GM19240 (cell line): ENCODE results near the gene RAB10.
A peak's percentile ranks its signal among the peaks of the same experiment; 100 is the strongest.
"Not testable (repeated sequence)": the region's sequence is repeated elsewhere in the genome, so short reads cannot be mapped to it uniquely, and the experiment has no call there.

Source experiments
- DNase-seq: peaks from one replicate; pipeline ENCODE4 v3.0.0; 2011; ENCODE audit warnings: low spot score; ENCODE audit not compliant: insufficient read length

Gene RAB10

GRCh38 chr2:26088931-26089330 is 55.0 kb downstream of the RAB10 start:
- DNase-seq: not testable (repeated sequence)

GRCh38 chr2:26089337-26089736 is 55.5 kb downstream of the RAB10 start:
- no peak for DNase-seq

GRCh38 chr2:26095758-26096157 is 61.9 kb downstream of the RAB10 start:
- DNase-seq: no peak

- DNase-seq: no peak
Measured at GRCh38 chr2:26099933-26100332, 66.0 kb downstream of the RAB10 start.

GRCh38 chr2:26100384-26100783 is 66.5 kb downstream of the RAB10 start:
- DNase-seq: no peak

GRCh38 chr2:26103752-26104151 is 69.9 kb downstream of the RAB10 start:
- DNase-seq: no peak

GRCh38 chr2:26108701-26109100 is 74.8 kb downstream of the RAB10 start:
- DNase-seq: not testable (repeated sequence)

GRCh38 chr2:26112201-26112600 is 78.3 kb downstream of the RAB10 start:
- no peak for DNase-seq

GRCh38 chr2:26114151-26114550 is 80.3 kb downstream of the RAB10 start:
- no peak for DNase-seq

- DNase-seq: no peak
Measured at GRCh38 chr2:26118682-26119081, 84.8 kb downstream of the RAB10 start.

GRCh38 chr2:26119521-26119920 is 85.6 kb downstream of the RAB10 start:
- DNase-seq: no peak

GRCh38 chr2:26122630-26123029 is 88.7 kb downstream of the RAB10 start:
- no peak for DNase-seq

GRCh38 chr2:26123426-26123825 is 89.5 kb downstream of the RAB10 start:
- no peak for DNase-seq

- no peak for DNase-seq
Measured at GRCh38 chr2:26126074-26126473, 92.2 kb downstream of the RAB10 start.

- DNase-seq: no peak
Measured at GRCh38 chr2:26128176-26128575, 94.3 kb downstream of the RAB10 start.

GRCh38 chr2:26130763-26131162 is 96.9 kb downstream of the RAB10 start:
- no peak for DNase-seq

- DNase-seq: no peak
Measured at GRCh38 chr2:26136451-26136850, 102.6 kb downstream of the RAB10 start.

GRCh38 chr2:26139269-26140183 is 105.6 kb downstream of the RAB10 start:
- no peak for DNase-seq

GRCh38 chr2:26141145-26141769 is 107.4 kb downstream of the RAB10 start:
- no peak for DNase-seq

GRCh38 chr2:26144031-26144430 is 110.1 kb downstream of the RAB10 start:
- DNase-seq: no peak

GRCh38 chr2:26144953-26145680 is 111.2 kb downstream of the RAB10 start:
- DNase-seq: peak; percentile 60

GRCh38 chr2:26148501-26148900 is 114.6 kb downstream of the RAB10 start:
- no peak for DNase-seq
